Activated CD4-positive, alpha-beta T cell treated with anti-CD3 and anti-CD28 coated beads, Interleukin-2, amount 50 U/mL, for 1 hour (primary cell): ENCODE results near the gene CORO2B.

ENCODE experiments used
- DNase-seq: peaks from one replicate; pipeline ENCODE4 v3.0.0-alpha.2; 2020

Gene CORO2B

DNA sequence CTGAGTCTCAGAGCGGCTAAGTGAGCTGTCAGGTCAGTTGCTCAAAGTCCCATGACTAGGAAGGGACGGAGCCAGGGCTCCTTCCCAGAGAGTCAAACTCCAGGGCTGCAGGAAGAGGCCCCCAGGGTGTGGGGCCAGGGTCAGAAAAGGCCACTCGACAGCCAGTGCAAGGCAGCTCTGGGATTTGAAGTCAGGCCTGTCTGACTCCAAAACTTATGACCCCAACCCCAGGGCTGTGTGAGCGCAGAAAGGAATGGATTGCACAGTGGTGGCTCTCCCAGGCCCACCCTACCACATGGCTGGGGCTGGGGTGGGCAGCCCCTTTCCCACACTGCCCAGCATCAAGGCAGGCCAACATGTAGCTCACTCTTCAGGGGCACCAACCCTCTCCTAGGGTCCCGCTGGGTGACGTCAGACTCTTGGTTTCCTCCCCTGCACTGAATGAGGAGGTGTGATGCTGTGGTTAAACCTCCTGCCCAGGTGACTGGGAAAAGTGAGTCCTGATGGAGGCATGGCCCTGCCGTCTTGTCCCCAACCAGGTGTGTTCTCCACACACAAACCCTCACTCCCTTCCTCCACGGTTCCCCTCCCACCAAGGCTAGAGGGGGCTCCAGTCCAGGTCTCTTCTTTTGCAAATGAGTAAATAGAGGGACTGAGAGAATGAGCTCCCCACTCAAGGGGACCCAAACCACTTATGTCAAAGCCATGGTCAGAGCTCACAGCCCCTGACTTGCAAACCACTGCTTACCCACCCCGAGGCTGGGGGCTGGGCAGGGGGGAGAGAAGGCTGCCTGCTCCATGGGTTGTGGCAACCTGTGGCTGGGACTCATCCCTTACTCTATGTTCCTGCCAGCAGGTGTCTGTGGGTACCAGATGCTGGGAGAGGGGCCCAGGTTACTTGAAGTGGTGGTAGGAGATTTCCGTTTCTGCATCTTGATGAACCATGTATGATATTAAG is 23.8 kb upstream of the CORO2B start:
- no peak for DNase-seq

DNA sequence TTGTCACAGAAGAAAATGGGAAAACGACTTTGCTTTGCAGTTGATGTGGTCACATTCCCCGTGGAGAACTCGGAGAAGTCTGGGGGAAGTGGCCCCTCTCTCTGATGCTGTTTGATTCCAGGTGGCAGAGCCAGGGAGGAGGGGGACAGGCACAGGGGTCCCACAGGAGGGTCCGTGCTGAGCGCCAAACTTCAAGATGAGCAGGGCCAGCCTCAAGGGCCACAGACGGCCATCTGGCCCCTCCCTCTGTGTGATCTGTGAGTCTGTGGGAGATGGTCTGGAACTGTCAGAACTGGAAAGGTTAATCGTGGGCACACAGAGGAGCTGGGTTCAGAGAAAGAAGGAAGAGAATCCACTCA is 23.1 kb upstream of the CORO2B start:
- DNase-seq: no peak

DNA sequence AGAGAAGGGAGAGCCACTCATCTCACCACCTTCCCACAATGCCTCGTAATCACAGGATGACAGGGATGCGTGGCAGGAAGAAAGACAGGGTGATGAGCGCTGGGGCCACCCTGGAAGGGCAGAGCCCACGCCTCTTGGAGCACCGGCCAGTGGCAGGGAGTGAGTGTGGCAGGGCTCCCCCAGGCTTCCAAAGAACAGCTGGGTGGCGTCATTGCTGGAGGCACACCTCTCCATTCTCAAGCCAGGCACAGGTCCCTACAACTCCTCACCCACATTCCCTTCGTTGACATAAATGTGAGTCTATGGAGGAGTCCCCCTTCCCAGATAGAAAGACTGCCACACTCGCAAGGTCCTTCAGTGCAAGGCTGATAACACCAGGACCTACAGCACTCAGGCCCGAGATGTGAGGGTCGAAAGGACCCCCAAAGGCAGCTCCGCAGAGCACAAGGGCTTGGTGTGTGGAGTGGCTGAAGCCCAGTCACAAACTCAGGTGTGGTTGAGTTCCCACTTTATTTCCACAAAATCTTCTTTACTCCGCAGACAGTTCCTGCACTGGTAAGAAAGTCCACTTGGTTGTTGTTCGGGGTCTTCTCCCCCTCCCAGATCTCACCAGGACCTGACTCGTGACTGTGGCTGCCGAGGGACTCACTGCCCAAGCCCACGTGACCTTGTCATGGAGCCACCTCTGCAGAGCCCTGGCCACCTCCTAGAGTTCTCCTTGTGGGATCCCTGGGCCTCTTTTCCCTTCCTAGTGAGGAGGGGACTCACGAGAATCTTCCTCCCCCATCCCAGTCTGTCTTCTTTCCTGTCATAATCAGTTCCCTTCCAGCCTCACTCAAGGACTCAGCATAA is 22.4 kb upstream of the CORO2B start:
- no peak for DNase-seq

DNA sequence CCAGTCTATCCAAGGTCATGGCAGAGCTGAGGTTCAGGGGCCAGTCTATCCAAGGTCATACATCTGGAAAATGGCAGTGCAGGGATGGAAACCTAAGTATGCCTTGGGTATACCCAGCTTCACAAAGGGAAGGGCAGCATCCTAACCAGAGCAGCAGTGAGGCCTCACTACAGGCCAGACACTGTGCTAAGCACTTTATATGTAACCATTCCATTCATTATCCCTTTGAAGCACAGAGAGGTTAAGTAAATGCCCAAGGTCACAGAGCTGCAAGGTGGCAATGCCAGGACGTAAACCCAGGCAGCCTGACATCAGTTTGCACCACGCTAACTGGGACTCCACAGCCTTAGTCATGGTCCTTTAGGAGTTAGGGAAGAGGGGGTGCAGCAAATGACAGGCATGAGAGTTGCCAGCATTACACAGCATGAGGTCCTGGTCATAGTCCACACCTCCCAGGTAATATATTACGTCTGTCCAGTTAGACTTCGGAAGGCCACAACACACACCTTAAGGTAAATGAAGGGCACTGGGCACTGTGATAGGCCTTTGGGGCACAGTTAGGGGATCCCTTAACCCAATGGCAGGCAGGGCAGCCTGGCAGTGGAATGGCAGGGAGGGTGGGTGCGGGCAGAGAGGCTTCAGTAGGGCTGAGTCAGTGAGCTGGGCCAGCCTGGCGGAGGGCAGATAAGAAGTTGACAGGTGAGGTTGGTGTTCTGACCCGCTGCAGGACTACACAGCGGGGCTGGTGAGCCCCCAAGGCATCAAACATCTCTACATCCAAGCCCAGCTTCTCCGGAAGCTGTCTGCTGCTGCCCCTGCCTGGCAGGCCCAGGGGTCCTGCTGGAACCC is 21.1 kb upstream of the CORO2B start:
- no peak for DNase-seq

DNA sequence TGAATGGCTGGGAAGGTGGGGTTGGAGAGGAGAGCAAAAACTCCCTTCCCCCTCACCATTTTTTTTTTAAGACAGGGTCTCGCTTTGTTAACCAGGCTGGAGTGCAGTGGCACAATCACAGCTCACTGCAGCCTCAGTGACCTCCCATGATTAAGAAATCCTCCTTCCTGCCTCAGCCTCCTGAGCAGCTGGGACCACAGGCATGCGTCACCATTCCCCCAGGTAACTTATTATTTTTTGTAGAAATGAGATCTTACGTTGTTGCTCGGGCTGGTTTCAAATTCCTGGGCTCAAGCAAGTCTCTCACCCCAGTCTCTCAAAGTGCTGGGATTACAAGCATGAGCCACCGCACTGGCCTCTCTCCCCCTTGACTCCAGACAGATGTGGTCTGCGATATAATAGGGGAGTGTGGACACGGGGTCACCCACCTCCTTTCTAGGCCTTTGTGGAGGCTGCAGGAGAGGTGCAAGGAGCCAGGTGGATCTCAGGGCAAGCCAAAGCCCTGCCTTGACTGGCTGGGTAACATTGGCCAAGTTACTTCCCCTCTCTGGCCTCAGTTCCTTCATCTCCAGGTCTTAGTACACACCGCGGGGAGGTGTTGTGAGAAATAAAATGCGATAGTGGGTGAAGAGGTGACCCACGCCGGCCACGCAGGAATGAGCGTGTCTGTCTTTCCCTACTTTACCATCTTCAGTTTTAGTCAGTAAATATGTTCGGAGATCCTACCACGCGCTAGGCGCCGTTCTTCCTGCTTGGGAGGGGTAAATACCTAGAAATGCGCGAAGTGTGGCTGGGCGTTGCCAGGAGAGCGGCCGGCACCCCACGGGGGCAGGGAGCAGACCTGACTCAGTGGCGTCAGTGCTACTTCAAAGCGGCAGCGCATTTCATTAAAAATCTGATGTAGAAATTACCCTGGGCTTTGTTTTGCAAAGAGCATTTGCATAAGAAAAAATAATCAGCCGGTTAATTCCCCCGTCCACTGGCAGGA is 20.2 kb upstream of the CORO2B start:
- no peak for DNase-seq

DNA sequence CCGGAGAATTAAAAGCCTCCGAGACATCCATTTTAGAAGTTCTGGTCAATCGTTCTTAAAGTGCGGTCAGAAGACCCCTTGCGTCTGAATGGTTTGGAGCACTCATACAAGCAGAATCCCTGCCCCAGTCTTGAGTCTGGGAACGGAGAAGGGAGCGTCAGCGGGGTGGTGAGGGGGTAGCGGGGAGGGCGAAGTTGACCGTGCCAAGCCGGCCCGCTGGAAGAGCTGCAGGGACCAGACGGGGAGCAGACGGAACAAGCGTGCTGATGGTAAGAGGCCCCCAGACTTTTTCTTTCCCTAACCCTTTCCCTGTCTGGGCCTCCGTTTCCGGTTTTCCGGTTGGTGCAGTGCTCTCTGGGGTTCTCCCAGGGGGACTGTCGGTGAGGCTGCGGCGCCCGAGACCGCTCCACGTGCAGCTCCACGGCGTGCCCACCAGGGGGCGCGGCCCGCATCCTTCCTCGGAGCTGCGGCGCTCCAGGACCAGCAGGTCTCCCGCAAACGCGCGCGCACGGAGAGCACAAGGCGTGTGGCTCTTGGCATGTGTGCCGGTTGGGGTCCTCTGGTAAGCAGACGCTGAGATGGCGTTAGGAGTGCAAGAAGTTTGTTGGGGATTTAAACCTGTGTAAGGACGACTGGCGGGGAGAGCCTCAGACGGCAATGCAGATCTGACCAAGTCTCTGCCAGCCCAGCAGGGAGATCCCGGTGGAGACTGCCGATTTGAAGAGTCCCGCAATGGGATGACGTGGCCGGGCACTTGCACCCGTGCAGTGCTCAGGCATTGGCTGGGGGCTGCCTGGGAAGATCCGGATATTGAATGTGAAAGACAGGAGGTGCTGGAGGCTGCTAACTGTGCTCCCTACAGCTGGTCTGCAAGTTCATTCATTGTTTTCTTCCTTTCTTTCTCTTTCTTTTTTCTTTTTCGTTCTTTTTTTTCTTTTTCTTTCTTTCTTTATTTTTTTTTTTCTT is 19.2 kb upstream of the CORO2B start:
- peak; percentile 68 for DNase-seq

DNA sequence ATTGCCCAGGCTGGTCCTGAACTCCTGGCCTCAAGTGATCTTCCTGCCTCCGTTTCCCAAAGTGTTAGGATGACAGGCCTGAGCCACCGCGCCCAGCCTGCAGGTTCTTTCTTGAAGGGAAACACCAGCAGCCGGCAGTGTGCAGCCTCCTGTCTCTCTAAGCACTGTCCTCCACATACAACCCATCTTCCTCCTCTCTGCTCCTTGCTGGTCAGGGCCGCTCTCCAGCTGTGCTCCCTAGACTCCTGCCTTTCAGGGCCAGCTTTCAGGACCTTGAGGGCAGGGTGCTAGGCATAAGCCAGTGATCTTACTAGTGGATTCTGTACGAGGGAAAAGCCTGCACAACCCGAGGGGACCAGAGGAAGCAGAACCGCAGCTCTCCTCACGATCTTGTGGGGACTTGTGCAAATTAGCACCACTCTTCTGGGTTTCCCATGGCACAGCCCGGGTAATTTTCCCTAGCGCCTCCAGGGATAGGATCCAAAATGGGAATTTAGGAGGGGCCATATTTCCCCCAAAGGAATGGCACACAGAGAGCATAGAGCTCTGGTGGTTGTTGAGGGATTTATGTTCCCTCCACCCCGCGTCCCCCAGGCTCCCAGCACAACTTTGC is 18.2 kb upstream of the CORO2B start:
- DNase-seq: no peak

DNA sequence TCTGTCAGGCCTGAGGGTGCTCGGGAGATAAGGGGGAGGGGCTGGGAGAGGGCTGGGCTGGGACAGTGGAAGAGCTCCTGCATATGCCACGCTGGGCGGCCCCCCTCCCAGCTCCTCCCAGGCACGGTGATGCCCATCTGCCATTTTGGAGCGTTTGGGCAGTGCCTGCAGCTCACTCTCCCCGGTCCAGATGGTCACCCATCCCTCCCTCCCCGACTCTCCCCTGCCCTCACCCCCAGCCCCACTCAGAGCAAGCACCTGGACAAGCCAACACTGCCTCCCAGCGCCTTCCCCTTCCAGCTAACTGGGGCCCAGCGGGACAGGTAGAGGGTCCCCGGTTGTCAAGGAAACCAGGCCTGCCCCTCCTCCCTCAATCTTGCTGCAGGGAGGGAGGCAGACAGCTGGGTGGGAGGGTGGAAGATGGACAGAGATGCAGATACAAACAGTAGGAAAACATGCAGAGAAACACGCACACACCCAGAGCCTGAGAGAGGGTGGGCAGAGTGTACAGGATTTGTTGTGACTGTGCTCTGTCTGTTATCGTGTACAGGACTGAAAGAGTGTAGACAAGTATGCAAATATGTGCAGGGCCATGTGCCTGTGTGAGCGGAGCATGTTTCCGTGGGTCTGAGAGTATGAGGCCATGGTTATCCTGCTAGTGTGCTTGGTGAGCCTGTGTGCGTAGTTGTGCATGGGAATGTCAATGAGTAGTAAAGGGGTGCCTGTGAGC is 17.5 kb upstream of the CORO2B start:
- DNase-seq: no peak

DNA sequence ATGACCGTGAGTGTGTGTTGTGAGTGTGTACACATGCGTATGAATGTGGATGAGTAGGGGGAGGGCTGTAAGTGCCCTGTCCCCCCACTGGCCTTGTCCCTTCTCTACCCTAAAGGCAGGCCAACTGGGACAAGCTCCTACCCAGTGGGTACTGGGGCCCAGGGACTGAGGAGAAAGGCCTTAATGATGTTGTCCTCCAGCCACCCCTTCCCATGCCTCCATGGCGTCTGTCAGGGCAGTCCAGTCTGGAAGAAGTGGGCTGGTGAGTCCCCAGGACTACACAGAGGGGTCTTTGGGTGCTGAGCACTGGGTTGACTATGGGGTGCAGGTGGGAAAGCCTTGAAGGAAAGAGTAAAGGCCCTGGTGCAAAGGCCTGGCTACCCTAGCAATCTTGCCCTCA is 16.9 kb upstream of the CORO2B start:
- no peak for DNase-seq

DNA sequence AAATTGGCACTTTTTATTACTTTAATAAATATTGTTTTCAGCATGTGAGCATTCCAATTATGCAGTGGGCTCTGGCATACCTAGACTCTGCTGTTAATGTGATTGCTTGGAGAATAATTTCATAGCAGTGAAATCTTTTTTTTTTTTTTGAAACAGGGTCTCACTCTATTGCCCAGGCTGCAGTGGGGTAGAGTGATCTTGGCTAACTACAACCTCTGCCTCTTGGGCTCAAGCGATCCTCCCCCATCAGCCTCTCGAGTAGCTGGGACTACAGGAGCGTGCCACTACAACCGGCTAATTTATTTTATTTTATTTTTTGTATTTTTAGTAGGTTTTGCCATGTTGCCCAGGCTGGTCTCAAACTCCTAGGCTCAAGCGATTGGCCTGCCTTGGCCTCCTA is 14.6 kb upstream of the CORO2B start:
- no peak for DNase-seq

DNA sequence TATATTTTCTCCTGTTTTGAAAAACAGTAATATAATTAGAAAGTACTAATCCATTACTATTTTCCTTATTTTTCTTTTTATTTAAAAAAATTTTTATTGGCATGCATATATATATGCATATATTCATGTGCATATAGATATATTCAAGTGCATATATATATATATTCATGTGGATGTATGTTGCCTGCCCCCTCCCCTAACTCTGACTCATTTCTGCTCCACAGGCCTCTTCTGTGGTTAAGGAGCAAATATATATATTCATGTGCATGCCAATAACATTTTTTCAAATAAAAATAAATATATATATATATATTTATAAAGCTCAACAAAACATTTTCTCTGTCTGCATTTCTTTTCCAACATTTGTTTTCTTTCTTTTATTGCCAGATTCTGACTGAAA is 13.6 kb upstream of the CORO2B start:
- DNase-seq: no peak

DNA sequence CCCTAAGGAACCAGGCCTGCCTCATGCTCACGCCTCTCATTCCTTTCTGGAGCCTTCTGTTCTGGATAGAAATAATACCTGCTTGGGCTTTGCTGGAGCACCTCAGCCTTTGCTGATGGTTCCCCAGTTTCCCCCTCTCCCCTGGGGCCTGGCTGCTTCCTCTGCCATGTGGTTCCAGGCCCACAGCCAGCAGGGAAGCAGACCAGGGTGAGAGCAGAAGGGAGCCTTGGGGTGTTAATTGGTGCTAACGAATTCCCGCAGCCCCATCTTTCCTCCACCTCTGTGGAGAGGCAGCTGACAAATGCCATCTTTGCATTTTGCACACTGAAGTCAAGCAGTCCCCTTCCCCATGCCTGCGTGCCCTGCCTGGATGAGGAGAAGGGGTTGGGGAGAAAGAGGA is 13.1 kb upstream of the CORO2B start:
- DNase-seq: no peak

DNA sequence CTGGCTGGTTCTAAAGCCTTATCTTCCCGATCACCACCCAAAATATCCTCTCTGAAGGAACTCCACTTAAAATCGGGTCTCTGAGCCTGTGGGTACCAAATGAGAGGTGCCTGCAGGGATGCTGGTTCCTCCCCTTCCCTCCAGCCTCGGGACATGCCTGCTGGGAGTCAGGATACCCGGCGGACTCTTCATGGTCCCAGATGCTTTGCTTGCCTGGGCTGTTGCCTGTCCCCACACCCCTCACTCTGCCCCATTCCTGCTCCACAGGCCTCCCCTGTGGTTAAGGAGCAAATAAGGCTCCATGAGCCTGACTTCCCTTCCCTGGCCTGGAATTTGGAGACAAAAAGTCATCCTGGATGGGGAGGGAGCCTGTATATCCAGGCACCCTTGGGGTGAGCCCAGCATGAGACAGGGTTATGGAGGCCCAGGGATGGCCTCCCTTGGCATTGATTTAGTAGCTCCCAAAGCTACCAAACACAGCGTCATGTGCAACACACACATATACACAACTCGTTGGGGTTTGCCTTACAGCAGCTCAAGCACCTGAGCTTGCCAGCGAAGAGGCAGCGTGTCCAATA is 12.3 kb upstream of the CORO2B start:
- no peak for DNase-seq

DNA sequence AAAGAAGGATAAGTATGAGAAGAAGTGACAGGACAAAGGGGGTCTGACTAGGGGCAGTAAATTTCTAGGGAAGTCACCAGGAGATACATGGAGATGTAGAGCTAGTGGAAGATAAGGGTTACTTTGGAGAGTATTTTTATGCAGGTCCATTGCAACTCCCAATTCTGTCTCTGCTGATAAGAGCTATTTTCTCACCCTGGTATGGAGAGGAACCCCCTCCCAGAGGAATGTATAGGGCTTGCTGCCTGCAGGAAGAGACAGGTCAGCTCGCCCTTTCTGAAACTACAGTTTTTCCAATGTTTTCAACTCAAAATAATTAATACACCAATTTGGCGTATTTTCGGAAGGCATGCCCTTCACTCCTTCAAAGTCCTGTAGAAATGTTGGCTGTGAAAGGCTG is 11.4 kb upstream of the CORO2B start:
- DNase-seq: no peak

DNA sequence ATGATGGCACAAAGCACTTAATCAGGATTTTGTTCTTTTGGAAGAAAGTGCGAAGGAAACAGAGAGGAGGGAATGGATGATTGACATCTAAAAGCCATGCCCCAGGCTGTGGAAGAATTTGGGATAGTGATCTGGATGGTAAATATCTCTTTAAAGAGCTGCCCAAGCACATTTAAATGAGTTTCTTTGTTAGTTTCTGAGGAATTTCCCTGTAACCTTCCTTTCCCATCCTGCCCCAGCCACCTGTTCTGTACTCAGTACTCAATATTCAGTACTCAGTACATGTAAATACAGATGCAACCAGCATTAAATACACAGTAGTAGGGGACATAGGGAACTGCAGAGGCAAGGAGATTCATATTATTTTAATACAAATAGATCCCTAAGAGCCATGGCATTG is 7.8 kb upstream of the CORO2B start:
- no peak for DNase-seq

DNA sequence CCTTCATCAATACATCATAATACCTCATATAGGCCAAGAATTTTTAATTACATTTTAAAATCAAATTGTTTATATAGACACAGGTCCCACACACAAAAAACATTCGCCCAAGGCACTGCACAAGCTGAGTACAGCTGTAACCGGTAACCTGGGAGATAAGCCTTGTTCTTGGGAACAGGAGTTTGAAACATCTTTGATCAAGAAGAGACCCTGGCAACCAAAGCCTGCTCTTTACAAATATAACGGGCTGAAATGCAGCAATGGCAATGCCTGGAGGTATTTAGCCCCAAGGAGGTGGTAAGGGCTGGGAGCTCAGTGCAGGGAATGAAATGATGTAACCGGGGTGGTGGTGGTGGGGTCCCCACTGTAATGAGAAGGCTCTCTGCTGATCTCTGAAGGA is 7.2 kb upstream of the CORO2B start:
- DNase-seq: no peak

DNA sequence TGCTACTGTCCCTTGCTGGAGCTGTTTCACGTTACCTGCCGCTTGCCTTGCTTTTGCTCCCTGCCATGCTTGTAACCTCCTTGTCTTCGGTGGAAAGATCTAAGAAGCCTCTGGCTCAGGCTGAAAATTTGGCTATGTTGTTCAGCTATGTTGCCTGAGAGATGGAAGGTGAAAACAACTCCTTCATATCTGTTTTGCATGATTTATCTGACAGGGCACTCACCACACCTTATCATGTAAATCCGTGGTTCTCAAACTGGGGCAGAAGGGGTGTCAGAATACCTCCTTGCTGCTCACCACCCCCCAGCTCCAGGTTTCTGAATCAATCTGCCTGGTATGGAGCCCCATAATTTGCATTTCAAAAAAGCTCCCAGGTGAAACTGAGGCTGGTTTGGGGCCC is 6.5 kb upstream of the CORO2B start:
- no peak for DNase-seq

DNA sequence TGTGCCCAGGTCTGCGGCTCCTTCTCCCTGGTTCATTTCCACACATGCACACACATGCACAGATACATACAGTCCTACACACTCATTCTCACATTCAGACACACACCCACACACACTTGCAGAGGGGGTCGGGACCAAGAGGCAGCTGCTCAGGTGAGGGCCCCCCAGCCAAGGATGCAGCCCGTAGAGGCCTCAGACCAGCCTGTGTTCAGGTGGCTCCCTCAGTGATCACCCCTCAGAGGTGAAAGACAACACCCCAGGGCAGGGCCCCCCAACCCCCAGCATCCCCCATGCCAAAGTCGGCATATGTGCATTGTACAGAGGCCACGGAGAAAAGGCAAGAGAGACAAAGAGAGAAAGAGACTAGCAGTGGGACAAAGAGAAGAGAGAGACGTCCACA is 5.9 kb upstream of the CORO2B start:
- no peak for DNase-seq

DNA sequence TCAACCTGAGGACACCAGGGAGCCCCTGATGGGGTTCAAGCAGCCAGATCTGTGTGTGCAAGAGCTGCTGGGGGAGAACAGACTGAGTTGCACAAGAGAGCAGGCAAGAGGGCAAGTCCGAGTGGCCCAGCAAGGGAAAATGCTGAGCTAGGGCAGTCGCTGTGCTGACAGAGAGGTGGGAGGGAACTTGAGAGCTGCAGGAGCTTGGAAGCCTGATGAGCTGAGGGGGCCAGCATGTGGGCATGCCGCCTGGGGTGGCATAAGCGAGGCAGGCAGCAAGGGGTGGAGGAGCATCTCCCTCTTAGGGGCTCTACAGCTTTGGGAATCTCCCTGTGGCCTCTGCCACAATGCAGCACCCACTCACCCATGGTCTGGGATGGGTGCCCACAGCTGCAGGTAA is 4.7 kb upstream of the CORO2B start:
- DNase-seq: no peak
